Stomach (tissue), 9 donors: ENCODE data around the gene CCNJ. TPM values are rescaled to one million over a fixed set of nuclear protein-coding genes. Genes with fewer than 3 reads are reported as not detected.

Experiments
- DNase-seq, 2 donors: peaks; one replicate each; pipeline versions ENCODE4 v3.0.0 to v3.0.0-alpha.2; 2013 to 2019
- H3K27ac ChIP-seq, 5 donors: fragments of 200-600 bp in 4 of 5; sonication (generic) in 4 of 5; one replicate each; pipeline ENCODE4 v1.5.1; 2013 to 2019; ENCODE audit warnings: mild to moderate bottlenecking in 1 of 5, moderate library complexity in 1 of 5
- H3K27me3 ChIP-seq, 3 donors: fragments of 200-600 bp; sonication (generic); one replicate each; pipeline ENCODE4 v1.5.1; 2017 to 2019; ENCODE audit warnings: mixed run types in 1 of 3
- H3K36me3 ChIP-seq, 4 donors: fragments of 200-600 bp; sonication (generic); 1 replicate in 3 of 4; 2 replicates in 1 of 4; pipeline ENCODE4 v1.5.1; 2016 to 2019
- H3K4me1 ChIP-seq, 4 donors: fragments of 200-600 bp; sonication (generic); one replicate each; pipeline ENCODE4 v1.5.1; 2016 to 2019
- H3K4me3 ChIP-seq, 4 donors: fragments of 200-600 bp; sonication (generic) in 3 of 4; one replicate each; pipeline ENCODE4 v1.5.1; 2016 to 2019; ENCODE audit warnings: mild to moderate bottlenecking in 1 of 4
- H3K9me3 ChIP-seq, 4 donors: fragments of 200-600 bp; sonication (generic); one replicate each; pipeline ENCODE4 v1.5.1; 2016 to 2019
- CTCF ChIP-seq, 7 experiments: fragments of 450-650 bp in 4 of 7; fragments of 200-600 bp in 3 of 7; sonication (generic) in 3 of 7; IDR thresholded peaks; one replicate each; pipeline ENCODE4 v1.5.1; 2016 to 2019; ENCODE audit warnings: antibody characterized with exemption in 7 of 7, control low read depth in 2 of 7, mild to moderate bottlenecking in 1 of 7
- EP300 ChIP-seq: sonication (generic); formaldehyde crosslinking; IDR thresholded peaks from one replicate; pipeline ENCODE4 v1.6.1; 2017; ENCODE audit warnings: antibody characterized with exemption
- POLR2A ChIP-seq, 4 donors: fragments of 450-650 bp; IDR thresholded peaks; one replicate each; pipeline ENCODE4 v1.6.1; 2016; ENCODE audit warnings: antibody characterized with exemption in 4 of 4, control low read depth in 2 of 4, mild to moderate bottlenecking in 1 of 4, moderate library complexity in 1 of 4
- POLR2AphosphoS5 ChIP-seq, 3 donors: sonication (generic); formaldehyde crosslinking; IDR thresholded peaks; one replicate each; pipeline ENCODE4 v1.6.1; 2016; ENCODE audit warnings: antibody characterized with exemption in 3 of 3
- WGBS, 5 donors: extraction: QIAGEN DNeasy Blood & Tissue Kit in 3 of 5; methylation state at CpG; one replicate each; pipeline versions ENCODE4 v1.1.5 to v1.1.7; 2013 to 2018; 5-methylcytosine and 5-hydroxymethylcytosine counted together
- intact Hi-C: fragments of 100-400 bp; cut with DNase I; formaldehyde crosslinking; loops from one replicate; pipeline ENCODE4 v1.15.1; 2023; ENCODE audit warnings: low total_unique reads
- polyA plus RNA-seq, 3 donors: library from polyadenylated mRNA; stranded (reverse); fragments of 200-250 nt; gene quantifications; one replicate each; pipeline ENCODE4 v1.2.3, GENCODE V29; 2013
- total RNA-seq, 5 donors: library from RNA; depleted of rRNA; stranded (reverse); fragments of >200 nt; gene quantifications; one replicate each; pipeline versions ENCODE4 v1.1.0 to v1.2.3, GENCODE V29; 2014 to 2016
- donor health status: healthy with polysubstance abuse.
- donor health status: Bipolar disorder and iron deficiency.
- donor health status: healthy.

CCNJ gene
- total and polyA plus RNA-seq, 8 donors = 0.58 to 7.7 (median 1.9) TPM; not detected in 1

DNA sequence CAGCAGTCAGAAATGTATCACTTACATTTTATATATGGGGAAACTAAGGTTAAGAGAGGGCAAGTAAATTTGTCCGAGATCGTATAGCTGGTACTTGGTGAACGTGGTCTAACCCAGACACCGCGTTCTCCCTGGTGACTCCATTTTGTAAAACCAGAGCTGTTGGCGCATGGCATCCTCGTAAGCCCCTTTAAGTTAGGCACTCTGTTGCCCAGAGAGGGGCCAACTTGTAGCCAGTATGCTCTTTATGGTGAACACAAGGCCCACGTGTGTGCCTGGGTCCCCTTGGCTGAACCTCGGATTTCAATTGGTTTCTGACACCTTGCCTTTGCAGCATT is 47.0 kb downstream of the CCNJ start:
- 72 to 84% (median 79%) methylated on average over 9 of the region's 9 CpGs for WGBS, 5 donors
- no peak for TF ChIP-seq POLR2AphosphoS5 (IDR thresholded peaks at IDR 0.05)
- no peak for TF ChIP-seq POLR2A (IDR thresholded peaks at IDR 0.05)
- TF ChIP-seq CTCF (IDR thresholded peaks at IDR 0.05) = no peak
- TF ChIP-seq EP300 = no peak
- Histone ChIP-seq H3K36me3 (no peaks in the 10 kb centered on the region), H3K4me3 (peak overlapping the region; percentile 60 to 77 (median 69)), H3K4me1 (peaks cover 4 to 13% (median 6%) of the 10 kb centered on the region in 4 donors), H3K9me3 (peaks cover 0 to 6% (median 0%) of the 10 kb centered on the region in 4 donors), H3K27me3 (peaks cover 0 to 35% (median 17%) of the 10 kb centered on the region in 3 donors), H3K27ac (peak overlapping the region; percentile 92 to 98 (median 95))
- intact Hi-C loops = loop anchor here (5.0 kb wide), 1 partner anchor 37 kb away; no protein-coding TSS in a partner anchor
- DNase-seq = no peak

DNA sequence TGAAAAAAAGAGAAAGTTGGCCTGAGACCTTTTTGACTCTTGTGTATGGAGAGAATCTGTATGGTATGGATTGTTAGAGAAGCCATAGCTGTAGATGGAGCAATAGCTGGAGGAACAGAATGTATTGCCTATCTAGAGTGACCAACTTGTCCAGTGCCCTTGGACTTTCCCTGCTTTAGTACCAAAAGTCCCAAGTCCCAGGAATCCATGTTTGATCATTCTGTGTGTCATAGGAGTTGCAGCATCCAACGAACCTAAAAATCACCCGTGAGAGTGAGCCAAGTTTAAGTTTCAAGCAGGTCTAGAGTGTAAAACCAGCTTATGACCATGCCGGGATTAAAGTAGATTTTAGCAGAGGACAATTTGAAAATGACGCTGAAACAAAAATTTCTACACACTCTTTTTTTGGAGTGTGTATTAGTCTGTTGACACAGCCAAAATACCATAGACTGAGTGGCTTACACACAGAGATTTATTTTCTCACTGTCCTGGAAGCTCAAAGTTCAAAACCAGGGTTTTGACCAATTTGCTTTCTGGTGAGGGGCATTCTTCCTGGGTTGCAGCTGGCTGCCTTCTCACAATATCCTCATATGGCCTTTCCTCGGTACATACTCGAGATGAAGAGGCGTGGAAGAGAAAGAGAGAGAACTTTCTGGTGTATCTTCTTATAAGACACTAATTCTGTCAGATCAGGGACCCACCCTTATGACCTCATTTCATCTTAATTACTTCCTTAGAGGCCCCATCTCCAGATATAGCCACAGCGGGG is 49.8 kb downstream of the CCNJ start:
- no peak overlapping the region for H3K4me3 ChIP-seq
- 79 to 91% (median 88%) methylated on average over 8 of the region's 8 CpGs for WGBS, 5 donors
- DNase-seq = no peak
- intact Hi-C loops = loop anchor here (5.0 kb wide), 1 partner anchor 34 kb away; no protein-coding TSS in a partner anchor
- H3K27me3 ChIP-seq = peaks cover 0 to 61% (median 30%) of the 10 kb centered on the region in 3 donors
- no peak overlapping the region for H3K27ac ChIP-seq
- peaks cover 0 to 6% (median 3%) of the 10 kb centered on the region in 4 donors for H3K9me3 ChIP-seq
- H3K36me3 ChIP-seq = no peaks in the 10 kb centered on the region
- peaks cover 4 to 13% (median 6%) of the 10 kb centered on the region in 4 donors for H3K4me1 ChIP-seq
- TF ChIP-seq CTCF (IDR thresholded peaks at IDR 0.05) (no peak), EP300 (no peak), POLR2A (IDR thresholded peaks at IDR 0.05) (no peak), POLR2AphosphoS5 (IDR thresholded peaks at IDR 0.05) (no peak)

- Histone ChIP-seq H3K27me3 (peaks cover 0 to 68% (median 30%) of the 10 kb centered on the region in 3 donors), H3K9me3 (peaks cover 0 to 6% (median 3%) of the 10 kb centered on the region in 4 donors), H3K4me3 (no peak overlapping the region), H3K36me3 (no peaks in the 10 kb centered on the region), H3K4me1 (peaks cover 4 to 10% (median 6%) of the 10 kb centered on the region in 4 donors), H3K27ac (no peak overlapping the region)
- intact Hi-C loops = loop anchor here (5.0 kb wide), 1 partner anchor 33 kb away; no protein-coding TSS in a partner anchor
- 23 to 45% (median 31%) methylated on average over 2 of the region's 2 CpGs for WGBS, 5 donors
- TF ChIP-seq CTCF (IDR thresholded peaks at IDR 0.05) = no peak
- no peak for TF ChIP-seq POLR2AphosphoS5 (IDR thresholded peaks at IDR 0.05)
- TF ChIP-seq EP300 = no peak
- TF ChIP-seq POLR2A (IDR thresholded peaks at IDR 0.05) = no peak
- DNase-seq = peak in 1 of 2 donors; percentile 40
Observed at GRCh38 chr10:96093948-96094347, 50.6 kb downstream of the CCNJ start.

- 48 to 95% (median 70%) methylated on average over 1 of the region's 1 CpG for WGBS, 5 donors
- DNase-seq = no peak
- H3K4me3 ChIP-seq = no peak overlapping the region
- H3K4me1 ChIP-seq = no peaks in the 10 kb centered on the region
- no peak for TF ChIP-seq EP300
- no peak for TF ChIP-seq POLR2AphosphoS5 (IDR thresholded peaks at IDR 0.05)
- no peak for TF ChIP-seq CTCF (IDR thresholded peaks at IDR 0.05)
- no peak for TF ChIP-seq POLR2A (IDR thresholded peaks at IDR 0.05)
- no peaks in the 10 kb centered on the region for H3K36me3 ChIP-seq
- intact Hi-C loops = no loop called here
- peaks cover 0 to 97% (median 48%) of the 10 kb centered on the region in 3 donors for H3K27me3 ChIP-seq
- H3K9me3 ChIP-seq = peaks cover 0 to 6% (median 3%) of the 10 kb centered on the region in 4 donors
- H3K27ac ChIP-seq = no peak overlapping the region
Observed at GRCh38 chr10:96096958-96097357, 53.6 kb downstream of the CCNJ start.
